ENCODE measurements around the gene DPP4. TPM values are rescaled to one million over a fixed set of nuclear protein-coding genes. Genes with fewer than 3 reads are reported as not detected.

Gene DPP4
- total and polyA plus RNA-seq, 2 experiments from 2014 or later: 1.5 to 2.8 TPM

GRCh38 chr2:162056796-162057399 is 17.1 kb downstream of the DPP4 start:
- Mint-ChIP-seq H3K4me1 (peaks cover 9% of the 10 kb centered on the region), H3K9me3 (peaks cover 6% of the 10 kb centered on the region; the same call in 2 of the 3 replicates), H3K27ac (no peak overlapping the region), H3K36me3 (ENCODE audit: low read depth) (peaks cover 6% of the 10 kb centered on the region; the same call in 2 of the 3 replicates), H3K27me3 (ENCODE audit: insufficient read depth, low read depth, poor library complexity) (peaks cover 4% of the 10 kb centered on the region), H3K4me3 (no peak overlapping the region)
- H3K27me3 ChIP-seq (ENCODE audit: insufficient read depth): no peaks in the 10 kb centered on the region
- no peak overlapping the region for H3K27ac ChIP-seq (ENCODE audit: low read depth)
- no peaks in the 10 kb centered on the region for H3F3A ChIP-seq (replicated peaks; ENCODE audit: low read depth)
- no peak overlapping the region for H3K4me2 ChIP-seq
- no peak overlapping the region for H2AFZ ChIP-seq
- DNase-seq (ENCODE audit: low spot score) (no peak), ATAC-seq (no peak)
- TF ChIP-seq, protein P1, sequence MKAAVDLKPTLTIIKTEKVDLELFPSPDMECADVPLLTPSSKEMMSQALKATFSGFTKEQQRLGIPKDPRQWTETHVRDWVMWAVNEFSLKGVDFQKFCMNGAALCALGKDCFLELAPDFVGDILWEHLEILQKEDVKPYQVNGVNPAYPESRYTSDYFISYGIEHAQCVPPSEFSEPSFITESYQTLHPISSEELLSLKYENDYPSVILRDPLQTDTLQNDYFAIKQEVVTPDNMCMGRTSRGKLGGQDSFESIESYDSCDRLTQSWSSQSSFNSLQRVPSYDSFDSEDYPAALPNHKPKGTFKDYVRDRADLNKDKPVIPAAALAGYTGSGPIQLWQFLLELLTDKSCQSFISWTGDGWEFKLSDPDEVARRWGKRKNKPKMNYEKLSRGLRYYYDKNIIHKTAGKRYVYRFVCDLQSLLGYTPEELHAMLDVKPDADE (IDR thresholded peaks at IDR 0.05): no peak
- no peak for TF ChIP-seq EZH2 (IDR thresholded peaks at IDR 0.05; ENCODE audit: low read depth, unreplicated experiment)
- no peak for TF ChIP-seq POLR2AphosphoS5 (IDR thresholded peaks at IDR 0.05; ENCODE audit: low read depth)
- TF ChIP-seq JUNB (IDR thresholded peaks at IDR 0.05; ENCODE audit: unreplicated experiment): no peak
- no peak for TF ChIP-seq ZNF114 (CRISPR knock-in tag; IDR thresholded peaks at IDR 0.05)
- no peak for TF ChIP-seq CTCF (conservative IDR thresholded peaks at IDR 0.05; ENCODE audit: low read depth in 2 of 2)
- no peak for TF ChIP-seq ZNF462 (CRISPR knock-in tag; IDR thresholded peaks at IDR 0.05)
- TF ChIP-seq REST (IDR thresholded peaks at IDR 0.05; ENCODE audit: unreplicated experiment): no peak
- no peak for TF ChIP-seq CREB1 (CRISPR knock-in tag; IDR thresholded peaks at IDR 0.05; ENCODE audit: low read depth)
- no peak for TF ChIP-seq ZNF331 (CRISPR knock-in tag; IDR thresholded peaks at IDR 0.05; ENCODE audit: low read depth)
- TF ChIP-seq EZH2phosphoT487 (IDR thresholded peaks at IDR 0.05; ENCODE audit: unreplicated experiment): no peak
- no peak for TF ChIP-seq NANOG (IDR thresholded peaks at IDR 0.05; ENCODE audit: borderline replicate concordance)
- no peak for TF ChIP-seq STAT1 (IDR thresholded peaks at IDR 0.05; ENCODE audit: unreplicated experiment)
- no peaks in the 10 kb centered on the region for H3K4me1 ChIP-seq (ENCODE audit: insufficient read depth)
- H3K79me2 ChIP-seq (replicated peaks; ENCODE audit: insufficient read depth): no peaks in the 10 kb centered on the region
- H4K20me1 ChIP-seq (replicated peaks; ENCODE audit: insufficient read depth): no peaks in the 10 kb centered on the region
- H3K9me2 ChIP-seq (ENCODE audit: insufficient read depth): no peaks in the 10 kb centered on the region
- no peak overlapping the region for H3K4me3 ChIP-seq
- no peaks in the 10 kb centered on the region for H3K36me3 ChIP-seq (ENCODE audit: insufficient read depth)

Measured in GM23338 (cell line).